ENCODE measurements around the gene CTTNBP2. TPM values are rescaled to one million over a fixed set of nuclear protein-coding genes. Genes with fewer than 3 reads are reported as not detected.
A peak's percentile ranks its signal among the peaks of the same experiment; 100 is the strongest.
"Not testable (repeated sequence)": the region's sequence is repeated elsewhere in the genome, so short reads cannot be mapped to it uniquely, and the experiment has no call there.

CTTNBP2 gene
- total RNA-seq, 5 donors from 2014 or later (not counting 1 experiment from before 2014, with no cell fraction given) = 0.06 to 0.61 (median 0.16) TPM; not detected in 2

DNA sequence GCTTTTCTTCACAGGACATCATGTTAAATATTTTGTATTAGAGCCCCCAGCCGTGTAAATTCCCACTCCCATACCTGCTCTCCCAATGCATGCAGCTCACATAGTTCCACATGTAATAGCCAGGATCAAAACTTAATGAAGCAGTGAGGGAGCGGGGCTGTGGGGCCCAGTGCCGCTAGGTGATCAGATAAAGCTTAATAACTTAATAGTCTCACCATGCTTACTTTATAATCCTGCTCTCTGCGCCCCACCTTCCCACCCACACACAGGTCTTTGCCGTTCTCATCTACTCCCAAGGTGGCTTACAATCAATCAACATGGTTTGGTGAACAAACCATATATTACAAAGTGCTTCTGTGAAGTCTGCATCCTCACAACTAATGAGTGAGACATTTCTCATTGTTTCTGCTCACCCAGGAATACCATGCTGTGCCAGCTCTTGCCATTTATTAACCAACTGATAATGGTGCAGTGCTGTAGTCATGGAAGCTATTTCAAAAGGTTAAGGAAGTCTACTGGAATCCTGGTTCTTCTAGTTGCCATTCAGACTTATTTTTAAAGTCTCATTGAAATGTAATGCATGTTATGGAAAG lies 156.4 kb downstream of the CTTNBP2 start:
- no peaks in the 10 kb centered on the region for H3K4me1 Mint-ChIP-seq
- H3K27ac Mint-ChIP-seq = no peak overlapping the region
- Histone ChIP-seq H3K4me1 (ENCODE audit: control insufficient read depth in 1 of 2, extremely low read depth in 1 of 2, insufficient read depth in 2 of 2, low read length in 2 of 2) (no peaks in the 10 kb centered on the region), H3K36me3 (ENCODE audit: control insufficient read depth in 2 of 2, extremely low read depth in 1 of 2, insufficient read depth in 1 of 2, low read length in 1 of 2) (no peaks in the 10 kb centered on the region), H3K27ac (ENCODE audit: low read length) (no peak overlapping the region), H3K27me3 (replicated peaks in 1 of 2; ENCODE audit: control insufficient read depth in 2 of 2, extremely low read depth in 1 of 2, insufficient read depth in 2 of 2, low read length in 1 of 2) (no peaks in the 10 kb centered on the region), H3K4me3 (ENCODE audit: control insufficient read depth in 1 of 2, extremely low read depth in 1 of 2, low read length in 1 of 2) (no peak overlapping the region), H3K9me3 (no peaks in the 10 kb centered on the region)
- no CpG with 5 or more reads among the region's 5 CpGs for WGBS (ENCODE audit: insufficient coverage)
- no peaks in the 10 kb centered on the region for H3K36me3 Mint-ChIP-seq
- H3K9me3 Mint-ChIP-seq = no peaks in the 10 kb centered on the region
- no peak overlapping the region for H3K4me3 Mint-ChIP-seq
- ChIA-PET POLR2A (no interaction called here), CTCF (no interaction called here)
- no peak for DNase-seq
- ATAC-seq (replicated peaks in 1 of 4) = no peak
- peaks cover 0 to 7% of the 10 kb centered on the region in 2 donors for H3K27me3 Mint-ChIP-seq

DNA sequence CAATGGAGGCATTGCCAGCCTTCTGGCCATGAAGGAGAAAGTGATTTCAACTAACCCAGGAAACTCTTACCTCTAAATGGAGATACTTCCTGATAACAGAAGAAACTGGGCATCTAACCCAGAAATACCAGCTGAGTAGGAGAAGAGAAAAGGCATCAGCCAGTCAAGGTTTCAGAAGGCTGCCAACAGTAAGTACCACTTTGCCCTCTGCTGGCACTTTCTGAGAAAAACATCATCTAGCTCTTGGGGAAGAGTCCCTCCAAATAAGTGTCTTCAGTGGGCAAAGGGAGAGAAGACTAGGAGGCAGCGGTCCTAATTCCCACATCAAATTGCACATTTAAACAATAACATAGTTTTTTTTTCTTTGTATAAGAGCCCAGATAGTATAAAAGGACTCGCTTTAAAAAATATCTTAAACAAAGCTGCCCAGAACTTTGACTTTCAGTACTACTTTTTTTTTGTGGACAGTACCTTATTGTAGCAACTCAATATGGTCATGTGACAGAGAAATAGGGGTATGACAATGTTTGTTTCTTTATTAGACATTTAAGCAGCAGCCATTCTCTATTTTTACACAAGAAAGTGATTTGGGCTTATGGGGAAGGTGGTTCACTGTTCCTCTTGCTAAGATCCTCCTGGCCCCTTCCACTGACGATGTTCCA lies 157.3 kb downstream of the CTTNBP2 start:
- no peaks in the 10 kb centered on the region for H3K9me3 ChIP-seq
- H3K4me1 Mint-ChIP-seq = no peaks in the 10 kb centered on the region
- H3K36me3 Mint-ChIP-seq = no peaks in the 10 kb centered on the region
- H3K27me3 Mint-ChIP-seq = peaks cover 0 to 7% of the 10 kb centered on the region in 2 donors
- no peak overlapping the region for H3K4me3 Mint-ChIP-seq
- H3K27ac ChIP-seq (ENCODE audit: low read length) = no peak overlapping the region
- no peaks in the 10 kb centered on the region for H3K4me1 ChIP-seq (ENCODE audit: control insufficient read depth in 1 of 2, extremely low read depth in 1 of 2, insufficient read depth in 2 of 2, low read length in 2 of 2)
- H3K36me3 ChIP-seq (ENCODE audit: control insufficient read depth in 2 of 2, extremely low read depth in 1 of 2, insufficient read depth in 1 of 2, low read length in 1 of 2) = no peaks in the 10 kb centered on the region
- POLR2A ChIA-PET = no interaction called here
- H3K9me3 Mint-ChIP-seq = no peaks in the 10 kb centered on the region
- peak in 1 of 35 experiments; percentile 4 for DNase-seq
- ATAC-seq (replicated peaks in 1 of 4) = no peak
- no peak overlapping the region for H3K27ac Mint-ChIP-seq
- H3K4me3 ChIP-seq (ENCODE audit: control insufficient read depth in 1 of 2, extremely low read depth in 1 of 2, low read length in 1 of 2) = no peak overlapping the region
- WGBS (ENCODE audit: insufficient coverage) = no CpG with 5 or more reads among the region's 3 CpGs
- no peaks in the 10 kb centered on the region for H3K27me3 ChIP-seq (replicated peaks in 1 of 2; ENCODE audit: control insufficient read depth in 2 of 2, extremely low read depth in 1 of 2, insufficient read depth in 2 of 2, low read length in 1 of 2)
- CTCF ChIA-PET = interaction anchor here in 1 of 2 donors (0.5 kb wide), 1 partner anchor 18 kb away, joined by 3 read pairs; no protein-coding TSS in a partner anchor

DNA sequence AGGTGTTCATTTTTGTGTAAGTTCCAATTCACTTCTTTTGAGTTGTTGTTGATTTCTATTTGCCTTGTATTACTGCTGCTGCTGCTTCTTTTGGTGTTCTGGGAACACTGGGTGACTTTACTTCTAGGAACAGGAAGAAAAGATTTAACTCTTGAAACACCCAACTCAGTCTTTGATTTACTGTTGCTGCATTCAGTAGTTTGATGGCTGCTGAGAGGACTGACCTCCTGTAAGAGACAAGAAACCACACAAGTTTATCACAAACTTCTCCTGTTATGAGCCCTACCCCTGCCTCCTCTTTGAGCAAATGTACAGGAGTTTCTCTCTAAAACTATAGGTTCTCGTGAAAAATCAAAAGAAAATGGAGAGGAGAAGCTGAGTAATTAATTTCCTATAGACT lies 161.7 kb downstream of the CTTNBP2 start:
- CTCF ChIA-PET = no interaction called here
- Histone ChIP-seq H3K27me3 (replicated peaks in 1 of 2; ENCODE audit: control insufficient read depth in 2 of 2, extremely low read depth in 1 of 2, insufficient read depth in 2 of 2, low read length in 1 of 2) (no peaks in the 10 kb centered on the region), H3K9me3 (no peaks in the 10 kb centered on the region), H3K36me3 (ENCODE audit: control insufficient read depth in 2 of 2, extremely low read depth in 1 of 2, insufficient read depth in 1 of 2, low read length in 1 of 2) (no peaks in the 10 kb centered on the region), H3K27ac (ENCODE audit: low read length) (no peak overlapping the region), H3K4me3 (ENCODE audit: control insufficient read depth in 1 of 2, extremely low read depth in 1 of 2, low read length in 1 of 2) (no peak overlapping the region), H3K4me1 (ENCODE audit: control insufficient read depth in 1 of 2, extremely low read depth in 1 of 2, insufficient read depth in 2 of 2, low read length in 2 of 2) (peaks cover 0 to 3% of the 10 kb centered on the region in 2 experiments)
- ATAC-seq (replicated peaks in 1 of 4) (no peak), DNase-seq (no peak)
- peaks cover 0 to 3% (median 0%) of the 10 kb centered on the region in 3 donors for H3K9me3 Mint-ChIP-seq
- H3K36me3 Mint-ChIP-seq = no peaks in the 10 kb centered on the region
- no peak overlapping the region for H3K27ac Mint-ChIP-seq
- POLR2A ChIA-PET = no interaction called here
- H3K4me1 Mint-ChIP-seq = no peaks in the 10 kb centered on the region
- peaks cover 0 to 7% of the 10 kb centered on the region in 2 donors for H3K27me3 Mint-ChIP-seq
- WGBS (ENCODE audit: insufficient coverage) = no CpG with 5 or more reads among the region's 1 CpG
- no peak overlapping the region for H3K4me3 Mint-ChIP-seq

DNA sequence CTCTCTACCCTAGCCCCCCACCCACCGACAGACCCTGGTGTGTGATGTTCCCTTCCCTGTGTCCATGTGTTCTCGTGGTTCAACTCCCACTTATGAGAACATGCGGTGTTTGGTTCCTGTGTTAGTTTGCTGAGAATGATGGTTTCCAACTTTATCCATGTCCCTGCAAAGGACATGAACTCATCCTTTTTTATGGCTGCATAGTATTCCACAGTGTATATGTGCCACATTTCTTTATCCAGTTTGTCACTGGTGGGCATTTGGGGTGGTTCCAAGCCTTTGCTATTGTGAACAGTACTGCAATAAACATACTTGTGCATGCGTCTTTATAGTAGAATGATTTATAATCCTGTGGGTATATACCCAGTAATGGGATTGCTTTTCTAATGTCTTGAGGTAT lies 165.1 kb downstream of the CTTNBP2 start:
- H3K27me3 ChIP-seq (replicated peaks in 1 of 2; ENCODE audit: control insufficient read depth in 2 of 2, extremely low read depth in 1 of 2, insufficient read depth in 2 of 2, low read length in 1 of 2); H3K36me3 ChIP-seq (ENCODE audit: control insufficient read depth in 2 of 2, extremely low read depth in 1 of 2, insufficient read depth in 1 of 2, low read length in 1 of 2); DNase-seq; CTCF ChIA-PET; H3K27ac Mint-ChIP-seq; H3K9me3 Mint-ChIP-seq; H3K9me3 ChIP-seq; H3K36me3 Mint-ChIP-seq; ATAC-seq (replicated peaks in 1 of 4); H3K27ac ChIP-seq (ENCODE audit: low read length); H3K4me1 Mint-ChIP-seq; H3K27me3 Mint-ChIP-seq; H3K4me1 ChIP-seq (ENCODE audit: control insufficient read depth in 1 of 2, extremely low read depth in 1 of 2, insufficient read depth in 2 of 2, low read length in 2 of 2); H3K4me3 ChIP-seq (ENCODE audit: control insufficient read depth in 1 of 2, extremely low read depth in 1 of 2, low read length in 1 of 2); POLR2A ChIA-PET; H3K4me3 Mint-ChIP-seq: not testable (repeated sequence)
- WGBS (ENCODE audit: insufficient coverage) = no CpG with 5 or more reads among the region's 4 CpGs

DNA sequence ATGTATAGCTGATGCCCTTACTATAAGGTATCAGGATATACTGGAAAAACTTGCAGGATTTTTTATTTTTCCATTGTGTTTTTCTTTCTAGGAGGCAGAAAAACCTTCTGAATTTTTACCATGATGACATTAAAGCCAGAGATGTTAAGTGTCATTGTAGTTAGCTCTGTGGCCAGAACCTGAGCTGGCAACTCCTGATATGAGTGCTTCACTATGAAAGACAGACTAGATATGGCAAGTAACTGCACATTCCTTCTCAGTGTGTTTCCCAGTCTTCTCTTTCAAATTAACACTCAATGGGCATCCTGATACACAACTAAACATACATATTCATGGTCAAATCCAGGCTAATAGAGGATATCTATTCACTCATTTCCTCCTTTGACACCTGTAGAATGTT lies 166.2 kb downstream of the CTTNBP2 start:
- CTCF ChIA-PET = no interaction called here

DNA sequence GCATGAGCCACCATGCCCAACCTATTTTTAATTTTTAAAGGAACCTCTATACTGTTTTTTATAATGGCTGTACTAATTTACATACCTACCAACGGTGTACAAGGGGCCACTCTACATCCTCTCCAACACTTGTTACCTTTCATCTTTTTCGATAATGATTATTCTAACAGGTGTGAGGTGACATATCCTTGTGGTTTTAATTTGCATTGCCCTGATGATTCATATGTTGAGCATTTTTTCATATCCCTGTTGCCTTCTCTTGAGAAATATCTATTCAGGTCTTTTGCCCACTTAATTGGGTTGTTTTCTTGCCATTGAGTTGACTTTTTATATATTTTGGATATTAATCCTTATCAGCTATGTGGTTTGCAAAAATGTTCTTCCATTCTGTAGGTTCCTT lies 167.0 kb downstream of the CTTNBP2 start:
- no peak for ATAC-seq (replicated peaks in 1 of 4)
- H3K27me3 ChIP-seq (replicated peaks in 1 of 2; ENCODE audit: control insufficient read depth in 2 of 2, extremely low read depth in 1 of 2, insufficient read depth in 2 of 2, low read length in 1 of 2) = no peaks in the 10 kb centered on the region
- H3K9me3 Mint-ChIP-seq = peaks cover 0 to 3% (median 2%) of the 10 kb centered on the region in 3 donors
- H3K4me1 Mint-ChIP-seq = no peaks in the 10 kb centered on the region
- ChIA-PET POLR2A (no interaction called here), CTCF (no interaction called here)
- DNase-seq = no peak
- no peaks in the 10 kb centered on the region for H3K27me3 Mint-ChIP-seq
- no peak overlapping the region for H3K27ac ChIP-seq (ENCODE audit: low read length)
- no peak overlapping the region for H3K4me3 Mint-ChIP-seq
- no CpG with 5 or more reads among the region's 2 CpGs for WGBS (ENCODE audit: insufficient coverage)
- H3K4me3 ChIP-seq (ENCODE audit: control insufficient read depth in 1 of 2, extremely low read depth in 1 of 2, low read length in 1 of 2) = no peak overlapping the region
- H3K36me3 Mint-ChIP-seq = no peaks in the 10 kb centered on the region
- no peaks in the 10 kb centered on the region for H3K9me3 ChIP-seq
- no peak overlapping the region for H3K27ac Mint-ChIP-seq
- no peaks in the 10 kb centered on the region for H3K36me3 ChIP-seq (ENCODE audit: control insufficient read depth in 2 of 2, extremely low read depth in 1 of 2, insufficient read depth in 1 of 2, low read length in 1 of 2)
- peaks cover 0 to 3% of the 10 kb centered on the region in 2 experiments for H3K4me1 ChIP-seq (ENCODE audit: control insufficient read depth in 1 of 2, extremely low read depth in 1 of 2, insufficient read depth in 2 of 2, low read length in 2 of 2)

More for the DNA sequence above, 166.2 kb downstream of the CTTNBP2 start:
- Histone ChIP-seq H3K36me3 (ENCODE audit: control insufficient read depth in 2 of 2, extremely low read depth in 1 of 2, insufficient read depth in 1 of 2, low read length in 1 of 2) (no peaks in the 10 kb centered on the region), H3K27ac (ENCODE audit: low read length) (no peak overlapping the region), H3K27me3 (replicated peaks in 1 of 2; ENCODE audit: control insufficient read depth in 2 of 2, extremely low read depth in 1 of 2, insufficient read depth in 2 of 2, low read length in 1 of 2) (no peaks in the 10 kb centered on the region), H3K4me3 (ENCODE audit: control insufficient read depth in 1 of 2, extremely low read depth in 1 of 2, low read length in 1 of 2) (no peak overlapping the region), H3K4me1 (ENCODE audit: control insufficient read depth in 1 of 2, extremely low read depth in 1 of 2, insufficient read depth in 2 of 2, low read length in 2 of 2) (peaks cover 0 to 3% of the 10 kb centered on the region in 2 experiments), H3K9me3 (no peaks in the 10 kb centered on the region)
- Mint-ChIP-seq H3K4me3 (no peak overlapping the region), H3K9me3 (peaks cover 0 to 3% (median 2%) of the 10 kb centered on the region in 3 donors), H3K36me3 (no peaks in the 10 kb centered on the region), H3K27me3 (no peaks in the 10 kb centered on the region), H3K4me1 (no peaks in the 10 kb centered on the region), H3K27ac (no peak overlapping the region)
- no peak for DNase-seq
- POLR2A ChIA-PET = no interaction called here
- no peak for ATAC-seq (replicated peaks in 1 of 4)

All from T-cell (primary cell).